ENCODE results near the gene IQCN. TPM values are rescaled to one million over a fixed set of nuclear protein-coding genes. Genes with fewer than 3 reads are reported as not detected.
A peak's percentile ranks its signal among the peaks of the same experiment; 100 is the strongest.

IQCN gene
- total RNA-seq, 2 experiments from 2014 or later: 18.1 to 18.7 TPM

DNA sequence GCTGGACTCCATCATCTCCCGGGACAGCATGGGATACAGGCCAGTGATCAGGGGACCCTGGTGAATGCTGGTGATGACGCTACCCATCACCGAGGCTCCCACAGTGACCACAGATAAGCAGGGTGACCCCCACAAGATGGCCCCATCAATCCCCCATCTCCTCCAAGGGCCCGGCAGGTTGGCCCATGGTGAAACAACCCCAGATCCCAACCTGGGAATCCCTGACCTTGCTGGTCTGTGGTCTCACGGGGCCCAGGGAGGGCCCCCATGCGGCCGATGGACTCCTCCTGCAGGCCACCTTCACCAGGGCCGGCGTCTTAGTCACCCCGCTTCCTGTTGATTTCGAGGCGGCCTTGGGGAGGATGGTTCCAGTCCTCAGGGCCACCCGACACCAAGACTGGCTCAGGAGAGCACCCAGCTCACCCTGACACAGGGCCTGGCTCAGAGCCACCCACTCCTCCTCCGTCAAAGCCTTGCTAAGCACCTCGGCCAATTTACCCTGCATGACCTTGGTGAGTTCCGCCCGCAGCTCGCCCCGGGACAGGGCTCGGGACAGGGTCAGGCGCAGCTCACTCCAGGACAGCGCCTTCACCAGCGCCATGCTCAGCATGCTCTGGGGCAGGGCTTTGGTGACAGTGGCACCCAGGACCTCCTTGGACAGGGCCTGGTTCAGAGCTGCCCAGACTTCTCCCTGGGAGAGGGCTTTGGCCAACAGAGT, 10.0 kb downstream of the IQCN start:
- H3K4me1 Mint-ChIP-seq (ENCODE audit: low read depth): peaks cover 10% of the 10 kb centered on the region
- H3K27ac Mint-ChIP-seq: no peak overlapping the region
- Histone ChIP-seq H3K27me3 (ENCODE audit: control insufficient read depth in 1 of 2, insufficient read depth in 2 of 2, low read length in 2 of 2) (no peaks in the 10 kb centered on the region), H3K9me3 (ENCODE audit: control insufficient read depth in 1 of 2, insufficient read depth in 1 of 2, low read length in 2 of 2) (no peaks in the 10 kb centered on the region), H3K36me3 (ENCODE audit: insufficient read depth, low read length) (peaks cover 43% of the 10 kb centered on the region), H3K4me3 (ENCODE audit: low read length) (no peak overlapping the region), H3K27ac (ENCODE audit: low read depth in 1 of 2, low read length in 2 of 2) (no peak overlapping the region), H3K4me1 (ENCODE audit: insufficient read depth, low read length) (peaks cover 17% of the 10 kb centered on the region)
- ChIA-PET POLR2A (interaction anchor here (0.7 kb wide), 1 partner anchor 15 kb away, joined by 5 read pairs; no protein-coding TSS in a partner anchor), CTCF (no interaction called here)
- H3K4me3 Mint-ChIP-seq: no peak overlapping the region
- no peak for TF ChIP-seq CTCF (IDR thresholded peaks at IDR 0.05)
- ATAC-seq (ENCODE audit: poor library complexity) (no peak), DNase-seq (no peak)
- intact Hi-C loops (cut with DNase I, micrococcal nuclease): no loop called here
- peaks cover 29% of the 10 kb centered on the region for H3K36me3 Mint-ChIP-seq (ENCODE audit: low read depth)
- H3K27me3 Mint-ChIP-seq: no peaks in the 10 kb centered on the region
- no peaks in the 10 kb centered on the region for H3K9me3 Mint-ChIP-seq

DNA sequence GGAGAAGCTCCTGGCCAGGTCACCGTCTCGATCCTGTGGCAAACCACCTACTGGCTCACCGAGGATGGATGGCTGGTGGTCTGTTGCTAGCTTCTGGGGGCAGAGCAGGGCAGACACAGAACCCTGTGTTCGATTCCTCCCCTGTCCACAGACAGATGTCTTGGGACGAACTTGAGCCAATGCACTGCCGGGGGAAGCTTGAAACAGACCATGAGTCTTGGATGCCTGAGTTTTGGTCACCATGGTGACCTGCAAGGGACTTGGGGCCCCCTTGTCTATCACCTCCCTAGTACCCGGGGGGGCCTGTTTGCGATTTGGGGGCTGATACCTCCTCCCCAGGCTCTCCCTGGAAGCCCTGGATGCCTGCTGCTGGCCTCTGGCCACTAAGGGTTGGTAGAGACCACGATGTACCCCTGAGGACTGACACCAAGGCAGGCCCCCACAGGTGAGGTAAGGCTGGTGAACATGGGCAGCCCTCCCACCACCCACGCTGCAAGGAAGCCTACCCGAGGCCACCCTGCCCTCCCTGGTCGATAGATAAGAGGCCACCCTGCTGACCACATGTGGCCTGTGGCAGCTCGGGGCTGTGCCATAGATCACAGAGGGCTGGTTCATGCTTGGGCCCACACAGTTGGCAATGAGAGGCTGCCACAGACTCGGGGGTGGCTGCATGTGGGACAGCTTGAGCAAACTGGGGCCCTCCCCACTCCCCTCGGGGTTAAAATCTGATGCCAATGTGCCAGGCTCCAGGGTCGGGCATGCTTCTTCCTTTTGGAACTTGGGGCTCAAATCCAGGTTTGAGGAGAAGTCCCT, 10.7 kb downstream of the IQCN start:
- intact Hi-C loops (cut with DNase I, micrococcal nuclease): no loop called here
- H3K27ac ChIP-seq (ENCODE audit: low read depth in 1 of 2, low read length in 2 of 2): no peak overlapping the region
- no peaks in the 10 kb centered on the region for H3K9me3 ChIP-seq (ENCODE audit: control insufficient read depth in 1 of 2, insufficient read depth in 1 of 2, low read length in 2 of 2)
- H3K36me3 ChIP-seq (ENCODE audit: insufficient read depth, low read length): peaks cover 37% of the 10 kb centered on the region
- TF ChIP-seq CTCF (IDR thresholded peaks at IDR 0.05): no peak
- Mint-ChIP-seq H3K9me3 (no peaks in the 10 kb centered on the region), H3K36me3 (ENCODE audit: low read depth) (peaks cover 25% of the 10 kb centered on the region), H3K4me3 (no peak overlapping the region), H3K27me3 (no peaks in the 10 kb centered on the region), H3K4me1 (ENCODE audit: low read depth) (peaks cover 10% of the 10 kb centered on the region), H3K27ac (no peak overlapping the region)
- no peaks in the 10 kb centered on the region for H3K27me3 ChIP-seq (ENCODE audit: control insufficient read depth in 1 of 2, insufficient read depth in 2 of 2, low read length in 2 of 2)
- peaks cover 17% of the 10 kb centered on the region for H3K4me1 ChIP-seq (ENCODE audit: insufficient read depth, low read length)
- no peak overlapping the region for H3K4me3 ChIP-seq (ENCODE audit: low read length)
- ChIA-PET POLR2A (interaction anchor here (0.6 kb wide), 1 partner anchor 64 kb away, joined by 3 read pairs; no protein-coding TSS in a partner anchor), CTCF (interaction anchor here (1.1 kb wide), 1 partner anchor 12 kb away, joined by 3 read pairs; no protein-coding TSS in a partner anchor)
- DNase-seq (peak in 1 of 14 experiments; percentile 41), ATAC-seq (ENCODE audit: poor library complexity) (no peak)

GRCh38 chr19:18262917-18263316, 11.3 kb downstream of the IQCN start:
- no peaks in the 10 kb centered on the region for H3K9me3 ChIP-seq (ENCODE audit: control insufficient read depth in 1 of 2, insufficient read depth in 1 of 2, low read length in 2 of 2)
- peaks cover 32% of the 10 kb centered on the region for H3K36me3 ChIP-seq (ENCODE audit: insufficient read depth, low read length)
- no peaks in the 10 kb centered on the region for H3K27me3 Mint-ChIP-seq
- peaks cover 20% of the 10 kb centered on the region for H3K36me3 Mint-ChIP-seq (ENCODE audit: low read depth)
- H3K4me1 ChIP-seq (ENCODE audit: insufficient read depth, low read length): peaks cover 17% of the 10 kb centered on the region
- H3K4me3 Mint-ChIP-seq: no peak overlapping the region
- POLR2A ChIA-PET: interaction anchor here (0.6 kb wide), 2 partner anchors 64 to 1188 kb away, joined by 3 to 4 read pairs; no protein-coding TSS in a partner anchor
- H3K27ac Mint-ChIP-seq: no peak overlapping the region
- H3K27me3 ChIP-seq (ENCODE audit: control insufficient read depth in 1 of 2, insufficient read depth in 2 of 2, low read length in 2 of 2): no peaks in the 10 kb centered on the region
- DNase-seq: no peak
- no peak for TF ChIP-seq CTCF (IDR thresholded peaks at IDR 0.05)
- no peak overlapping the region for H3K4me3 ChIP-seq (ENCODE audit: low read length)
- CTCF ChIA-PET: interaction anchor here (1.1 kb wide), 1 partner anchor 11 kb away, joined by 3 read pairs; no protein-coding TSS in a partner anchor
- intact Hi-C loops (cut with DNase I, micrococcal nuclease): no loop called here
- no peaks in the 10 kb centered on the region for H3K9me3 Mint-ChIP-seq
- H3K27ac ChIP-seq (ENCODE audit: low read depth in 1 of 2, low read length in 2 of 2): no peak overlapping the region
- H3K4me1 Mint-ChIP-seq (ENCODE audit: low read depth): peaks cover 5% of the 10 kb centered on the region
- no peak for ATAC-seq (ENCODE audit: poor library complexity)

Measured in CD4-positive, alpha-beta T cell (primary cell).